ENCODE data around the gene HSD17B11.
"Not testable (repeated sequence)": the region's sequence is repeated elsewhere in the genome, so short reads cannot be mapped to it uniquely, and the experiment has no call there.

DNA sequence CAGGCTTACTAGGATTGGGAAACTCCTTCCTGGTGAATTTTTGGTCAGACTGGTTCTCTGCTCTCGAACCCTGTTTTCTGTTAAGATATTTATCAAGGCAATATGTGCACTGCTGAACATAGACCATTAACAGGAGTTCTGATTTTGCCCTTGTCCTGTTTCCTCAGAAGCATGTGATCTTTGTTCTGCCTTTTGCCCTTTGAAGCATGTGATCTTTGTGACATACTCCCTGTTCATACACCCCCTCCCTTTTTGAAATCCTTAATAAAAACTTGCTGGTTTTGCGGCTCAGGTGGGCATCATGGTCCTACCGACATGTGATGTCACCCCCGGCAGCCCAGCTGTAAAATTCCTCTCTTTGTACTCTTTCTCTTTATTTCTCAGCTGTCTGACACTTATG, 27.4 kb upstream of the HSD17B11 start:
- TF ChIP-seq POLR2A, POLR2AphosphoS5 (IDR thresholded peaks at IDR 0.05): not testable (repeated sequence)
